ENCODE results near the gene CCDC178.

The CCDC178 gene

DNA sequence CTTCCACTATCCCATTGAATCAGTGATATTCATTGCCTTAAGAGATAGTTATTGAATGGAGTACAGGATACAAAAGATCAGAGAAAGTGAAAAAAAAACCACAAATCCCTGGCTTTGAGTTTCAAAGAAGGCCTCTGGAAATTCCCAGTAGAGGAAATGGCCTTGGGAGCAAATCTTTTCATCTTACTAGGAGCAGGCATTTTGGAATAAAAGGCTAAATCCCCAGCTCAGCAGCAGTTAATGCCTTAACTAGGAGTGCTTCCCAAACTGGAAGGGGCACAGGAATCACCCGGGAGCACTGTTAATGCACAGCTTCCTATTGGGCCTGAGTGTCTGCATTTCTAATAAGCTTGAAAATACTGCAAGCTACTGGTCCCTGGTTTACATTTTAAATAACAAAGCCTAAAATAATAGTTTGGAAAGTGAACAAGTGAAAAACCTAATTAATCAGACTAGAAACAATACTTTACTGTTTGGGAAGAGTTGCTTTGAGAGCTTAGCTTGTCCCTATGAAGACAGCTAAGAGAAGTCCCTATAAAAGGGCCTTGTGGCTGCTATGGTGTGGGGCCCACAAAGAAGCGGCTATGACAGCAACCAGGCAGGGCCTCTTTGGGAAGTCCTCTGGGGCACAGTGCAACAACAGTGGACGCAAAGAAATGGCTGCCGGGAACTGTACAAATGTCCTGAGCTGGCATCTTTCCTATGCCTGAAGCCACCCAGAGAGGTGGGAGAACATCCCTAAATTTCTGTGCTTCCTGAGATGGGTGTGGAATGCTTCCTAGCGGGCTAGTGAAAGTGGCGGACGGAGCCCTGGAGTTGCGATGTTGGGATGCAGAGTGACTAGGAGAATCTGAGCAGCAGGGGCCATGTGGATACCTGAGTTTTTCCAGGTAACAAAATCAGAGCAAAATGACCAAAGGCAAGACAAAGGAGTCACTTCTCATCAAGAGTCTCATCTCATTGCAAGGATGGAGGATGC is 550.6 kb downstream of the CCDC178 start:
- DNase-seq (ENCODE audit: extremely low read depth in 1 of 2, low read depth in 1 of 2) = no peak

DNA sequence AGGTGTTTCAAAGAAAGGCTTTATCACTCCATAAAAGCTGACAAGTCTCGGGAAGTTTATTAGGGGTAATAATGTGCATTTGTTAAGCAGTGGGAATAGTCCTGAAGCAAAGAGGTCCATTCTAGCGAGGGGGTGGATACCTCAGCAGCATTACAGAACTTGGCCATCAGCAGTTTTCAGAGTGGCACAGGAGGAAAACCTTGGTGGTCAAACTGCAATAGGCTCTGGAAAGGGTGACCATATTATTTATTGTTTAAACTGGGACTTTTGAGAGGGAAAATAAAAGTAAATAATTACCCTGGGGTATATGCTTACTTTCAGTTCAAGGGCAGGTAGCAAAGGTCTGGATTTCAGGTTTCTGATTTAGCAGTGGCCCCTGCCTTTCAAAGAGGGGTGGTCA is 552.2 kb downstream of the CCDC178 start:
- no peak for DNase-seq (ENCODE audit: extremely low read depth in 1 of 2, low read depth in 1 of 2)

All from stimulated activated CD8-positive, alpha-beta memory T cell treated with anti-CD3 and anti-CD28 coated beads, Interleukin-7, amount 100 ng/mL, for 48 hours (primary cell).